H9 (cell line): ENCODE results near the gene KRT79. TPM values are rescaled to one million over a fixed set of nuclear protein-coding genes. Genes with fewer than 3 reads are reported as not detected.

Experiments
- DNase-seq: peaks from one replicate; pipeline ENCODE4 v3.0.0-alpha.2; 2017
- H2AFZ ChIP-seq: one replicate; pipeline ENCODE4 v1.6.1; 2013; ENCODE audit warnings: mild to moderate bottlenecking, low read length, control low read depth, moderate library complexity
- H2AK5ac ChIP-seq: 2 replicates; pipeline ENCODE4 v1.6.1; 2013; ENCODE audit warnings: low read length, control low read depth, mixed read lengths; ENCODE audit not compliant: insufficient read length
- H2BK120ac ChIP-seq: one replicate; pipeline ENCODE4 v1.6.1; 2013; ENCODE audit warnings: low read depth, mild to moderate bottlenecking, low read length, control low read depth, inconsistent platforms; ENCODE audit not compliant: poor library complexity, severe bottlenecking
- H2BK12ac ChIP-seq: 2 replicates; pipeline ENCODE4 v1.6.1; 2013; ENCODE audit warnings: low read length, control low read depth, mixed read lengths, low read depth; ENCODE audit not compliant: insufficient read length
- H2BK15ac ChIP-seq: 2 replicates; pipeline ENCODE4 v1.6.1; 2013; ENCODE audit warnings: low read depth, low read length, control low read depth
- H2BK20ac ChIP-seq: one replicate; pipeline ENCODE4 v1.6.1; 2013; ENCODE audit warnings: low read depth, mild to moderate bottlenecking, low read length, control low read depth, inconsistent platforms; ENCODE audit not compliant: poor library complexity, severe bottlenecking
- H2BK5ac ChIP-seq: 2 replicates; pipeline ENCODE4 v1.6.1; 2013; ENCODE audit warnings: low read length, control low read depth, mixed read lengths; ENCODE audit not compliant: insufficient read length
- H3K14ac ChIP-seq: 2 replicates; pipeline ENCODE4 v1.6.1; 2013; ENCODE audit warnings: low read length, control low read depth; ENCODE audit not compliant: insufficient read depth
- H3K18ac ChIP-seq: 2 replicates; pipeline ENCODE4 v1.6.1; 2013; ENCODE audit warnings: low read depth, mild to moderate bottlenecking, mixed read lengths, low read length, control low read depth; ENCODE audit not compliant: insufficient read length
- H3K23ac ChIP-seq: 2 replicates; pipeline ENCODE4 v1.6.1; 2013; ENCODE audit warnings: low read length, control low read depth, mixed read lengths, low read depth; ENCODE audit not compliant: insufficient read length
- H3K23me2 ChIP-seq: 2 replicates; pipeline ENCODE4 v1.6.1; 2013; ENCODE audit warnings: low read depth, mild to moderate bottlenecking, mixed read lengths, low read length, control low read depth; ENCODE audit not compliant: insufficient read length, poor library complexity, severe bottlenecking
- H3K27ac ChIP-seq: 2 replicates; pipeline ENCODE4 v1.5.1; 2013; ENCODE audit warnings: low read length, control low read depth, mixed read lengths, low read depth; ENCODE audit not compliant: insufficient read length
- H3K27me3 ChIP-seq: 2 replicates; pipeline ENCODE4 v1.6.1; 2013; ENCODE audit warnings: low read length, control low read depth, inconsistent platforms; ENCODE audit not compliant: insufficient read depth
- H3K4ac ChIP-seq: 2 replicates; pipeline ENCODE4 v1.6.1; 2013; ENCODE audit warnings: low read depth, mild to moderate bottlenecking, control low read depth, inconsistent platforms, low read length, moderate library complexity
- H3K4me1 ChIP-seq: 2 replicates; pipeline ENCODE4 v1.6.1; 2013; ENCODE audit warnings: low read length, control low read depth, inconsistent platforms; ENCODE audit not compliant: insufficient read depth
- H3K4me2 ChIP-seq: 2 replicates; pipeline ENCODE4 v1.6.1; 2013; ENCODE audit warnings: low read length, control low read depth, mixed read lengths; ENCODE audit not compliant: insufficient read length, insufficient read depth
- H3K56ac ChIP-seq: 2 replicates; pipeline ENCODE4 v1.6.1; 2013; ENCODE audit warnings: low read depth, mild to moderate bottlenecking, mixed read lengths, low read length, control low read depth; ENCODE audit not compliant: insufficient read length
- H3K79me1 ChIP-seq: 2 replicates; pipeline ENCODE4 v1.6.1; 2013; ENCODE audit warnings: low read depth, mild to moderate bottlenecking, moderate library complexity, low read length, control low read depth, inconsistent platforms; ENCODE audit not compliant: insufficient read depth, poor library complexity, severe bottlenecking
- H3K79me2 ChIP-seq: 2 replicates; pipeline ENCODE4 v1.6.1; 2013; ENCODE audit warnings: low read length, control low read depth, inconsistent platforms; ENCODE audit not compliant: insufficient read depth
- H3K9ac ChIP-seq: 2 replicates; pipeline ENCODE4 v1.6.1; 2013; ENCODE audit warnings: low read length, control low read depth, mixed read lengths; ENCODE audit not compliant: insufficient read length; ENCODE audit errors: extremely low read depth
- H3K9me3 ChIP-seq: one replicate; pipeline ENCODE4 v1.6.1; 2013; ENCODE audit warnings: low read depth, low read length, inconsistent platforms; ENCODE audit not compliant: control insufficient read depth
- H3T11ph ChIP-seq: one replicate; pipeline ENCODE4 v1.6.1; 2013; ENCODE audit warnings: mild to moderate bottlenecking, low read length, control low read depth, inconsistent platforms
- H4K20me1 ChIP-seq: one replicate; pipeline ENCODE4 v1.6.1; 2013; ENCODE audit not compliant: control insufficient read depth, insufficient read length, insufficient read depth
- H4K5ac ChIP-seq: 2 replicates; pipeline ENCODE4 v1.6.1; 2013; ENCODE audit warnings: low read depth, mild to moderate bottlenecking, mixed read lengths, low read length, control low read depth; ENCODE audit not compliant: insufficient read length
- H4K8ac ChIP-seq: replicated peaks from 2 replicates; pipeline ENCODE4 v1.6.1; 2013; ENCODE audit warnings: low read length, control low read depth, mixed read lengths, low read depth; ENCODE audit not compliant: insufficient read length
- H4K91ac ChIP-seq: 2 replicates; pipeline ENCODE4 v1.6.1; 2013; ENCODE audit warnings: low read depth, mild to moderate bottlenecking, moderate library complexity, mixed read lengths, low read length, control low read depth; ENCODE audit not compliant: insufficient read length
- H3K27ac Mint-ChIP-seq, 3 experiments: 2 replicates in 2 of 3; 3 replicates in 1 of 3; pipeline ENCODE4 v1.8.0; 2020 to 2021; ENCODE audit warnings: mixed read lengths in 3 of 3, mild to moderate bottlenecking in 1 of 3, moderate library complexity in 1 of 3
- H3K27me3 Mint-ChIP-seq: 2 replicates; pipeline ENCODE4 v1.8.0; 2021; ENCODE audit warnings: low read depth, mild to moderate bottlenecking, moderate library complexity, mixed read lengths
- H3K36me3 Mint-ChIP-seq, 3 experiments: 2 replicates in 2 of 3; 3 replicates in 1 of 3; pipeline ENCODE4 v1.8.0; 2020 to 2021; ENCODE audit warnings: low read depth in 3 of 3, mixed read lengths in 3 of 3; ENCODE audit not compliant: insufficient read depth in 1 of 3
- H3K4me1 Mint-ChIP-seq, 2 experiments: 2 replicates each; pipeline ENCODE4 v1.8.0; 2020; ENCODE audit warnings: mixed read lengths in 2 of 2
- H3K4me3 Mint-ChIP-seq, 2 experiments: 2 replicates in 1 of 2; 3 replicates in 1 of 2; pipeline ENCODE4 v1.8.0; 2020 to 2021; ENCODE audit warnings: mild to moderate bottlenecking in 2 of 2, mixed read lengths in 2 of 2, moderate library complexity in 1 of 2
- H3K9me3 Mint-ChIP-seq, 2 experiments: 2 replicates in 1 of 2; 3 replicates in 1 of 2; pipeline ENCODE4 v1.8.0; 2020; ENCODE audit warnings: mild to moderate bottlenecking in 2 of 2, mixed read lengths in 2 of 2, moderate library complexity in 1 of 2
- CTCF ChIP-seq: fragments of 200-600 bp; sonication (generic); conservative IDR thresholded peaks from 3 replicates; pipeline ENCODE4 v1.8.0; 2021; ENCODE audit warnings: antibody characterized with exemption, mild to moderate bottlenecking
- WGBS: extraction: QIAGEN DNeasy Blood & Tissue Kit; methylation state at CpG from one replicate; pipeline ENCODE4 v1.1.7; 2013; ENCODE audit warnings: missing lambda C conversion rate, low lambda C conversion rate, mixed read lengths; ENCODE audit not compliant: insufficient read length; ENCODE audit errors: extremely low coverage; 5-methylcytosine and 5-hydroxymethylcytosine counted together
- total RNA-seq: library from RNA; stranded (reverse); gene quantifications from 2 replicates; pipeline ENCODE4 v1.2.1, GENCODE V29; 2021

KRT79 gene
- total RNA-seq, 1 experiment from 2014 or later = not detected

DNA sequence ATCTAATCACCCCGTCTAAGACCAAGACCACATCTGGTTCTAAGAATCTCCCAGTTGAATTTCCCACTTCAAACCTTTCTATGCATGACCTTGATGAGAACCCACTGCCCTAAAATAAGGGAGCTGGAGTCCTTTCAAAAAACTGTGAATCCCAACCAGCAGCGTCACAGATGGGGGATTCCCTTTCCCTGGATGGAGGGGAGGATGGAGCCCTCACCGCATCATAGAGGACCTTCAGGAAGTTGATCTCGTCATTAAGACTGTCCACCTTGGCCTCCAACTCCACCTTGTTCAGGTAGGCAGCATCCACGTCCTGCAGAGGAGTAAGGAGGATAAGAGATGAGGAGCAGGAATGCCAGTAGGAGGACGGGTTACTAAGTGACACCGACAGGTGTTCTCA lies 24.9 kb downstream of the KRT79 start:
- H3K9me3 Mint-ChIP-seq = no peaks in the 10 kb centered on the region
- Histone ChIP-seq H2BK20ac (no peak overlapping the region), H3K56ac (no peak overlapping the region), H3K27me3 (no peaks in the 10 kb centered on the region), H4K8ac (no peak overlapping the region), H3T11ph (no peak overlapping the region), H3K18ac (no peak overlapping the region), H3K27ac (no peak overlapping the region), H2BK120ac (no peak overlapping the region), H3K4ac (no peak overlapping the region), H3K79me1 (no peaks in the 10 kb centered on the region), H2BK12ac (no peak overlapping the region), H3K14ac (no peak overlapping the region), H3K9me3 (no peaks in the 10 kb centered on the region), H3K23me2 (no peaks in the 10 kb centered on the region), H4K5ac (no peak overlapping the region), H4K20me1 (no peaks in the 10 kb centered on the region), H2BK5ac (no peak overlapping the region), H2AFZ (no peak overlapping the region), H3K23ac (no peak overlapping the region), H3K79me2 (no peaks in the 10 kb centered on the region), H3K4me1 (peaks cover 2% of the 10 kb centered on the region; the same call in 1 of the 2 replicates), H4K91ac (no peak overlapping the region), H2AK5ac (no peak overlapping the region), H3K9ac (no peak overlapping the region), H2BK15ac (no peak overlapping the region), H3K4me2 (no peak overlapping the region)
- DNase-seq = no peak
- no CpG with 5 or more reads among the region's 7 CpGs for WGBS
- peaks cover 12% of the 10 kb centered on the region for H3K27me3 Mint-ChIP-seq
- H3K4me1 Mint-ChIP-seq = peaks cover 14 to 16% of the 10 kb centered on the region in 2 experiments
- H3K4me3 Mint-ChIP-seq = no peak overlapping the region
- H3K27ac Mint-ChIP-seq = no peak overlapping the region
- TF ChIP-seq CTCF = no peak
- no peaks in the 10 kb centered on the region for H3K36me3 Mint-ChIP-seq
